Measurements from ENCODE around the gene FOXD1.
"Not testable (repeated sequence)": the region's sequence is repeated elsewhere in the genome, so short reads cannot be mapped to it uniquely, and the experiment has no call there.

FOXD1 gene

GRCh38 chr5:73415171-73415570, 33.4 kb downstream of the FOXD1 start:
- no peak for DNase-seq

DNA sequence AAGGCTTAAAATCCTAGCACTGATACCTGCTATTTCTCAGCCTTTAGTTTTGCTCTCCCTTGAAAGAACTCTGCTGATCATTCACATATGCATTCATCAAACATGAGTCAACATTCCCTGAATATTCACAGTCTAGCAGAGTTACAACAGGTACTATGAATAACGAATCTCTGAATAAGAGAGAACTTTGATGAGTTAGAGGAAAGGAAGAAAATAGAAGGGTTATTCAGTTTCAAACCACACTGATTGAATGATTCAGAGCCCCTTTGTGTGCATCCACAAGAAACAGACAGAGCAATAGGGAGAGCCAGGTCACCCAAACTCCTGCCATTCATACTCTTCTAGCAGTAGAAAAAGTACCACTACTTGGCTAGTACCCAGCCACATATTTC, 36.0 kb downstream of the FOXD1 start:
- DNase-seq: no peak

DNA sequence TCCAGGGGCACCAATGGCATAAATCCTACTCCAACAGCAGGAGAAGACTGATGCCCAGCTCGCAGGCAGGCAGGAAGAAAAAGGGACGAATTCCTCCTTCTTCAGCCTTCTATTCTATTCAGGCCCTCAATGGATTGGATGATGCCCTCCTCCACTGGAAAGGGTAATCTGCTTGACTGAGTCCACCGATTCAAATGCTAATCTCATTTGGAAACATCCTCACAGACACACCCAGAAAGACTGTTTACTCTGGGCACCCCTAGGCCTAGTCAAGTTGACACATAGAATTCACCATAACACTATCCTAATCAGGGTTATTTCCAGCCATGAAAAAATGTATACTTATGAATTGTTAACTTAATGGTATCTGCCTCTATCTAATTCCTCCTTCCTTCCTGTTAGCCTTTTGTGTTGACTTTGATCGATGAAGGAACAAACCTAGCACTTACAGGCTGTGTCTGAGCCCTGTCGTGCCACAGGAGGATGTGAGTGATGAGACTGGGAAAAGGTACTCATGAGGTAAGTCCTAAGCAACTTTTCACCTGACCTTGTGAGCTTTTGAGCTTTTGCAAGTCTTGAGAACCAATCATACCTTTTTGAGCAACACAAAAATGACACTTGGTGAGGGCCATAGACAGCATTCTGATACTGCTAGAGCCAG, 36.5 kb downstream of the FOXD1 start:
- DNase-seq: no peak

DNA sequence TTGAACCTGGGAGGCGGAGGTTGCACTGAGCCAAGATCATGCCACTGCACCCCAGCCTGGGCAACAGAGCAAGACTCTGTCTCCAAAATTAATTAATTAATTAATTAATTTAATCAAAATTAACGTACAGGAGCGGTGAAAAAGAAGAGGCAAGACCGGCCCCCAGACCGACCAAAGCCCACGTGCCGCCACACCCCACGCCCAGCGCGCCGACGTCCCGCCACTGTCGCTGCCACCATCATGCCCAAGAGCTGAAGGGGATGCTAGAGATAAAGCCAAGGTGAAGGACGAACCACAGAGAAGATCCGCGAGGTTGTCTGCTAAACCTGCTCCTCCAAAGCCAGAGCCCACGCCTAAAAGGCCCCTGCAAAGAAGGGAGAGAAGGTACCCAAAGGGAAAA, 38.6 kb downstream of the FOXD1 start:
- DNase-seq: not testable (repeated sequence)

DNA sequence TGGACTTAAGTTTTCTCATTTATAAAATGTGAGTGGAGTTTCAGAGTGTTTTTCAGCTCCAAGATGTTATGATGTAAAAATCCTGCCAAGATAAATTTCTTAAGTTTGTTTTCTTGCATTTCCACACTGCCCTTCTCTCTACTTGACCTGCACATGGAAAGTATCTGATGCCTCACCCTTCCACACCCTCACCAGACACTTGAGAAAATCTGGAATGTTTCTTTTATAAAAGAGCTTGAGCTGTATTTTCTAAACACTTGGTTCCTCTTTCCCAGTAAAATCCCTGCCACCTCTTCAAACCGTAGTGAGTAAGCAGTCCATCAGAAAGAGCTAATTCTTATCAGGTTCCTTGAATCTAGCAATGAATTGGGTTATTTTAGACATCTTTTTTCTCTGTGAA, 42.9 kb downstream of the FOXD1 start:
- no peak for DNase-seq

DNA sequence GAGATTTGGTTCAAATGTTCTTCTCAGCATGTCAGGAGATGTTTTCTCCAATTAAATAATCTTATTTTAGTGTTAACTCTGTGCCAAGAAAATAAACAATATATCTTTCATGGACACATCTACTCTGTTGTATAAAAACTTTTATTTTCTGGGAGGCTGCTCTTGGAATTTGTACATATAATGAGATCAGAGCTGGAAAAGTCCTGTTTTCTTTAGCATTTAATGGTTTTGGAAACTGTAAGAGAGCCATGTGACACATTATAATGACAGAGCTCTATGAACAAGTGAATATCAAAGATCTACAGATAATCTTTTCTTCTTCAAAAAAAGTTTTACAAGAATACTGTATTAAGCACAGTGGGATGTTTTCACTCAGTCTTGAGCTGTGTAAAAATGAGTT, 48.8 kb downstream of the FOXD1 start:
- DNase-seq: no peak

Measured in NCI-H69 (cell line).